Keratinocyte (primary cell): ENCODE data around the gene TNRC6A. TPM values are rescaled to one million over a fixed set of nuclear protein-coding genes. Genes with fewer than 3 reads are reported as not detected.
A peak's percentile ranks its signal among the peaks of the same experiment; 100 is the strongest.

ENCODE experiments used
- DNase-seq: peaks from one replicate; pipeline ENCODE4 v3.0.0-alpha.2; 2011; ENCODE audit warnings: low read depth, missing footprints, low spot score
- FAIRE-seq: peaks from 2 replicates; lab custom pipeline; 2011; peaks lifted over from hg19 to GRCh38; lab: Jason Lieb, UNC
- H2AFZ ChIP-seq: 2 replicates; pipeline ENCODE4 v1.6.0; 2012; ENCODE audit warnings: low read length, control low read depth, inconsistent platforms; ENCODE audit not compliant: control insufficient read depth
- H3K27ac ChIP-seq: 2 replicates; pipeline ENCODE4 v1.5.1; 2011; ENCODE audit warnings: low read length; ENCODE audit not compliant: control insufficient read depth, insufficient read depth
- H3K27me3 ChIP-seq: 3 replicates; pipeline ENCODE4 v1.6.0; 2011; ENCODE audit warnings: low read length; ENCODE audit not compliant: control insufficient read depth, insufficient read depth; ENCODE audit errors: extremely low read depth
- H3K36me3 ChIP-seq, 2 experiments: 2 replicates in 1 of 2; 3 replicates in 1 of 2; pipeline ENCODE4 v1.5.1; 2011; ENCODE audit warnings: low read length in 2 of 2, mild to moderate bottlenecking in 1 of 2; ENCODE audit not compliant: control insufficient read depth in 2 of 2, insufficient read depth in 2 of 2; ENCODE audit errors: extremely low read depth in 1 of 2
- H3K4me1 ChIP-seq: 3 replicates; pipeline ENCODE4 v1.5.1; 2011; ENCODE audit warnings: low read length; ENCODE audit not compliant: control insufficient read depth, insufficient read depth; ENCODE audit errors: extremely low read depth
- H3K4me2 ChIP-seq: 3 replicates; pipeline ENCODE4 v1.6.0; 2011; ENCODE audit warnings: low read depth, low read length; ENCODE audit not compliant: control insufficient read depth, insufficient read depth; ENCODE audit errors: extremely low read depth
- H3K4me3 ChIP-seq, 3 experiments: fragments of 200-600 bp in 1 of 3; sonication (generic) in 1 of 3; 2 replicates in 2 of 3; 3 replicates in 1 of 3; pipeline ENCODE4 v1.5.1; 2011 to 2016; ENCODE audit warnings: low read length in 3 of 3, mild to moderate bottlenecking in 3 of 3, control low read depth in 2 of 3, inconsistent platforms in 1 of 3, low read depth in 1 of 3, mixed read lengths in 1 of 3, mixed run types in 1 of 3, moderate library complexity in 1 of 3; ENCODE audit not compliant: control insufficient read depth in 2 of 3, insufficient read depth in 2 of 3; ENCODE audit errors: extremely low read depth in 1 of 3
- H3K79me2 ChIP-seq: 2 replicates; pipeline ENCODE4 v1.6.0; 2012; ENCODE audit warnings: low read length; ENCODE audit not compliant: control insufficient read depth, insufficient read depth
- H3K9ac ChIP-seq: 3 replicates; pipeline ENCODE4 v1.6.0; 2011; ENCODE audit warnings: low read length; ENCODE audit not compliant: control insufficient read depth, insufficient read depth; ENCODE audit errors: extremely low read depth
- H3K9me1 ChIP-seq: 3 replicates; pipeline ENCODE4 v1.6.0; 2011; ENCODE audit warnings: low read length; ENCODE audit not compliant: control insufficient read depth, insufficient read depth; ENCODE audit errors: extremely low read depth
- H3K9me3 ChIP-seq: 2 replicates; pipeline ENCODE4 v1.5.1; 2012; ENCODE audit warnings: low read depth, low read length; ENCODE audit not compliant: control insufficient read depth
- H4K20me1 ChIP-seq: 3 replicates; pipeline ENCODE4 v1.6.0; 2011; ENCODE audit warnings: low read length; ENCODE audit not compliant: control insufficient read depth, insufficient read depth; ENCODE audit errors: extremely low read depth
- EZH2 ChIP-seq: IDR thresholded peaks from one replicate; pipeline ENCODE4 v1.6.1; 2012; ENCODE audit warnings: inconsistent platforms, mild to moderate bottlenecking, low read length, moderate library complexity
- dilution Hi-C: fragments of 300-500 bp; cut with MboI; formaldehyde crosslinking; loops from one replicate; pipeline ENCODE4 v1.7.0; 2020; ENCODE audit warnings: low sequenced_read_pairs; ENCODE audit not compliant: extremely low pct_ligation_motif_present
- polyA plus RNA-seq, 5 experiments: library from polyadenylated mRNA; depleted of rRNA in 3 of 5; stranded (reverse) in 3 of 5; stranded (forward) in 1 of 5; unstranded in 1 of 5; fragments of >200 nt; gene quantifications; 1 replicate in 1 of 5; 2 replicates in 3 of 5; 3 replicates in 1 of 5; pipeline versions ENCODE4 v1.2.1 to v1.2.3, GENCODE V29; 2011 to 2012; ENCODE audit warnings: missing spikeins in 2 of 5, low read depth in 1 of 5, low replicate concordance in 1 of 5
- TF ChIP-seq, protein P1 (sequence below), 3 experiments: IDR thresholded peaks in 1 of 3; conservative IDR thresholded peaks in 1 of 3; optimal IDR thresholded peaks in 1 of 3; 2 replicates in 2 of 3; 3 replicates in 1 of 3; pipeline versions ENCODE3 to v1.5.1; 2011; ENCODE audit warnings: low read length in 3 of 3, mild to moderate bottlenecking in 3 of 3, moderate library complexity in 2 of 3, control low read depth in 1 of 3, inconsistent platforms in 1 of 3; ENCODE audit not compliant: insufficient read depth in 2 of 3; ENCODE audit errors: extremely low read depth in 1 of 3

The TNRC6A gene
- polyA plus RNA-seq, 1 donor (not counting 4 experiments of a cell fraction or from before 2014, with no cell fraction given), result 23.3 TPM

DNA sequence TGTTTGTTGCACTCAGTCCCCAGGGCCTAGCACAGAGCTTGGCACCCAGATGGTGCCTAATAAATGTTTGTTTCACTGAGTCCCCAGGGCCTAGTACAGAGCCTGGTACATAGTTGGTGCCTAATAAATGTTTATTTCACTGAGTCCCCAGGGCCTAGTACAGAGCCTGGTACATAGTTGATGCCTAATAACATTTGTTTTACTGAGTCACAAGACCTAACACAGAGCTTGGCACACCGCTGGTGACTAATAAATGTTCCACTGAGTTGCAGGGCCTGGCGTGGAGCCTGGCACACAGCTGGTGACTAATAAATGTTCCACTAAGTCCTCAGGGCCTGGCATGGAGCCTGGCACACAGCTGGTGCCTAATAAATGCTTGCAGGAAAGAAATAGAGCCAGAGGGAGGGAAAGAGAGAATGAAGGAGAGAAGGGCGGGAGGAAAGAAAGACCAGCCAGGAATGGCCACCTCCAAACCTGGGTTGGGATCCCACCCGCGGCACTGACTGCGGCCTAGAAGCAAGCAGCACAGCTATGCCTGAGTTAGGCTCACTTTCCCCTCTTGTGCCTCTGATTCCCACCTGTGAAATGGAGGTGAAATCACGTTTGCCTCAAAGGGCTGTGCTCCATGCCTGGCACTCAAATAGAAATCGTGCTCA is 123.8 kb downstream of the TNRC6A start:
- Histone ChIP-seq H3K36me3 (no peaks in the 10 kb centered on the region), H3K4me1 (peaks cover 30% of the 10 kb centered on the region), H3K79me2 (no peaks in the 10 kb centered on the region), H4K20me1 (no peaks in the 10 kb centered on the region), H3K4me3 (peak overlapping the region in 1 of 3 experiments; percentile 1), H3K9me1 (no peaks in the 10 kb centered on the region), H3K27ac (no peak overlapping the region), H3K9me3 (no peaks in the 10 kb centered on the region), H3K9ac (no peak overlapping the region), H3K27me3 (no peaks in the 10 kb centered on the region), H3K4me2 (peak overlapping the region; percentile 54), H2AFZ (no peak overlapping the region)
- TF ChIP-seq, protein P1, sequence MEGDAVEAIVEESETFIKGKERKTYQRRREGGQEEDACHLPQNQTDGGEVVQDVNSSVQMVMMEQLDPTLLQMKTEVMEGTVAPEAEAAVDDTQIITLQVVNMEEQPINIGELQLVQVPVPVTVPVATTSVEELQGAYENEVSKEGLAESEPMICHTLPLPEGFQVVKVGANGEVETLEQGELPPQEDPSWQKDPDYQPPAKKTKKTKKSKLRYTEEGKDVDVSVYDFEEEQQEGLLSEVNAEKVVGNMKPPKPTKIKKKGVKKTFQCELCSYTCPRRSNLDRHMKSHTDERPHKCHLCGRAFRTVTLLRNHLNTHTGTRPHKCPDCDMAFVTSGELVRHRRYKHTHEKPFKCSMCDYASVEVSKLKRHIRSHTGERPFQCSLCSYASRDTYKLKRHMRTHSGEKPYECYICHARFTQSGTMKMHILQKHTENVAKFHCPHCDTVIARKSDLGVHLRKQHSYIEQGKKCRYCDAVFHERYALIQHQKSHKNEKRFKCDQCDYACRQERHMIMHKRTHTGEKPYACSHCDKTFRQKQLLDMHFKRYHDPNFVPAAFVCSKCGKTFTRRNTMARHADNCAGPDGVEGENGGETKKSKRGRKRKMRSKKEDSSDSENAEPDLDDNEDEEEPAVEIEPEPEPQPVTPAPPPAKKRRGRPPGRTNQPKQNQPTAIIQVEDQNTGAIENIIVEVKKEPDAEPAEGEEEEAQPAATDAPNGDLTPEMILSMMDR (optimal IDR thresholded peaks at IDR 0.05 in 1 of 3, IDR thresholded peaks at IDR 0.05 in 1 of 3, conservative IDR thresholded peaks at IDR 0.05 in 1 of 3; ENCODE audit: extremely low read depth in 1 of 3, insufficient read depth in 2 of 3, low read length in 3 of 3), result no peak
- no peak for TF ChIP-seq EZH2
- no peak for DNase-seq
- FAIRE-seq, result no peak
- dilution Hi-C loops, result no loop called here

DNA sequence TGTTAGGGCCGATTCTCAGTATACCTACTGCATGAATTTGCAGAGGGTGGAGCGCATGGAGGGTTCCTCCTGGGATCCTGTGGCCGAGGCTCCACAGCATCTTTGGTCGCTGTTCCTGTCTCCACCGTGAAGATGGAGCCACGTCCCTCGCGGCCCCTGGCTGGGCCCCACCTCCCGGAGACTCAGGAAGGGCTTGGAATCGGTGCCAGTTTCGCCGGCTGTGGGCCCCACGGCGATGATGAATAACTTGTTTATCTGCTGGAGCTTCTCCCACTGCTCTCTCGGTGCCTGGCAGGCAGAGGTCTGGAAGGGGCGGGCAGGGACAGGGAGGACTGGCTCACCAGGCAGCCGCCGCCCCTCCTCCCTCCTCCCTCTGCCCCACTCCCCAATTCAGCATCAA is 124.4 kb downstream of the TNRC6A start:
- FAIRE-seq, result no peak
- DNase-seq, result no peak
- Histone ChIP-seq H3K4me1 (peaks cover 25% of the 10 kb centered on the region), H3K9ac (no peak overlapping the region), H2AFZ (no peak overlapping the region), H3K27ac (no peak overlapping the region), H4K20me1 (no peaks in the 10 kb centered on the region), H3K79me2 (no peaks in the 10 kb centered on the region), H3K4me2 (peak overlapping the region; percentile 54), H3K27me3 (no peaks in the 10 kb centered on the region), H3K4me3 (peak overlapping the region in 1 of 3 experiments; percentile 1), H3K9me1 (no peaks in the 10 kb centered on the region), H3K36me3 (no peaks in the 10 kb centered on the region), H3K9me3 (no peaks in the 10 kb centered on the region)
- dilution Hi-C loops, result no loop called here
- TF ChIP-seq, protein P1 (optimal IDR thresholded peaks at IDR 0.05 in 1 of 3, IDR thresholded peaks at IDR 0.05 in 1 of 3, conservative IDR thresholded peaks at IDR 0.05 in 1 of 3; ENCODE audit: extremely low read depth in 1 of 3, insufficient read depth in 2 of 3, low read length in 3 of 3), result no peak
- no peak for TF ChIP-seq EZH2
